ENCODE data around the gene FAU.
"Not testable (repeated sequence)": the region's sequence is repeated elsewhere in the genome, so short reads cannot be mapped to it uniquely, and the experiment has no call there.

FAU gene

GRCh38 chr11:65156926-65157325 is 35.0 kb upstream of the FAU start:
- H3K27me3 ChIP-seq (replicated peaks; ENCODE audit: control insufficient read depth, insufficient read depth, low read length) = no peaks in the 10 kb centered on the region
- no peaks in the 10 kb centered on the region for H3K36me3 ChIP-seq (ENCODE audit: control insufficient read depth, insufficient read depth, low read length)
- TF ChIP-seq, protein P1, sequence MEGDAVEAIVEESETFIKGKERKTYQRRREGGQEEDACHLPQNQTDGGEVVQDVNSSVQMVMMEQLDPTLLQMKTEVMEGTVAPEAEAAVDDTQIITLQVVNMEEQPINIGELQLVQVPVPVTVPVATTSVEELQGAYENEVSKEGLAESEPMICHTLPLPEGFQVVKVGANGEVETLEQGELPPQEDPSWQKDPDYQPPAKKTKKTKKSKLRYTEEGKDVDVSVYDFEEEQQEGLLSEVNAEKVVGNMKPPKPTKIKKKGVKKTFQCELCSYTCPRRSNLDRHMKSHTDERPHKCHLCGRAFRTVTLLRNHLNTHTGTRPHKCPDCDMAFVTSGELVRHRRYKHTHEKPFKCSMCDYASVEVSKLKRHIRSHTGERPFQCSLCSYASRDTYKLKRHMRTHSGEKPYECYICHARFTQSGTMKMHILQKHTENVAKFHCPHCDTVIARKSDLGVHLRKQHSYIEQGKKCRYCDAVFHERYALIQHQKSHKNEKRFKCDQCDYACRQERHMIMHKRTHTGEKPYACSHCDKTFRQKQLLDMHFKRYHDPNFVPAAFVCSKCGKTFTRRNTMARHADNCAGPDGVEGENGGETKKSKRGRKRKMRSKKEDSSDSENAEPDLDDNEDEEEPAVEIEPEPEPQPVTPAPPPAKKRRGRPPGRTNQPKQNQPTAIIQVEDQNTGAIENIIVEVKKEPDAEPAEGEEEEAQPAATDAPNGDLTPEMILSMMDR (IDR thresholded peaks at IDR 0.05; ENCODE audit: insufficient read depth, low read length, poor library complexity, severe bottlenecking) = no peak

DNA sequence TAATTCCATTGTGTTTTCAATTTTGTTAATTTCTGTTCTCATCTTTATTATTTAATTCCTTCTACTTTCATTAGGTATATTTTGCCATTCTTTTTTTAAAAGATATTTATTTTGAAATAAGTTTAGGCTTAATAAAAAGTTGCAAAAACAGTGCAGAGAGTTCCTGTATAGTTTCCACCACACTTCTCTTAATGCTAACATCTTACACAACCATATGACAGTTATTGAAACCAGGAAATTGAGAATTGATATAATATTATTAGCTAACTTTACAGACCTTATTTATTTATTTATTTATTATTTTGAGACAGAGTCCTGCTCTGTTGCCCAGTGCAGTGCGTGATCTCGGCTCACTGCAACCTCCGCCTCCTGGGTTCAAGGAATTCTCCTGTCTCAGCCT is 34.3 kb upstream of the FAU start:
- no peaks in the 10 kb centered on the region for H3K36me3 ChIP-seq (ENCODE audit: control insufficient read depth, insufficient read depth, low read length)
- DNase-seq (ENCODE audit: extremely low read depth, insufficient read length) = no peak
- TF ChIP-seq, protein P1 (IDR thresholded peaks at IDR 0.05; ENCODE audit: insufficient read depth, low read length, poor library complexity, severe bottlenecking) = no peak
- H3K4me3 ChIP-seq (replicated peaks; ENCODE audit: low read depth, low read length) = no peak overlapping the region
- H3K27me3 ChIP-seq (replicated peaks; ENCODE audit: control insufficient read depth, insufficient read depth, low read length) = no peaks in the 10 kb centered on the region

More at GRCh38 chr11:65156926-65157325, 35.0 kb upstream of the FAU start:
- no peak overlapping the region for H3K4me3 ChIP-seq (replicated peaks; ENCODE audit: low read depth, low read length)
- DNase-seq (ENCODE audit: extremely low read depth, insufficient read length) = no peak

DNA sequence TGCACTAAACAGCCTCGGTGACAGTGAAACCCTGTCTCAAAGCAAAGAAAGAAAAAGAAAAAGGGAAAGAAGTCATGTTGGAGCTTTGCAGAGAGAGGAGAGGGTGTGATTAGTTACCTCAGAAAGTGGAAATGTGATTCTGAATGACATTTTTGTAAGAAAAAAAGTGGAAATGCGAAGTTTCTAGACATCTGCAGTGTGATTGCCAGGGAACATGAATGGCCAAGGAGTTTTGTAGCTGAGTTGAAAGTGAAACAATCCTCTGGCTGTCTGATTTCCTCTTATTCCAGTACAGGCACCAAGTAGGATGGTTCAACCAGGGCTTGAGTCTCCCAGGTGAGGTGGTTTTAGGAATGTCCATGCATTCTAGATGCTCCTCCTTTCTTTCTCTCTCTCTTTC is 30.2 kb upstream of the FAU start:
- TF ChIP-seq, protein P1 (IDR thresholded peaks at IDR 0.05; ENCODE audit: insufficient read depth, low read length, poor library complexity, severe bottlenecking) = no peak
- Histone ChIP-seq H3K36me3 (ENCODE audit: control insufficient read depth, insufficient read depth, low read length) (no peaks in the 10 kb centered on the region), H3K4me3 (replicated peaks; ENCODE audit: low read depth, low read length) (no peak overlapping the region), H3K27me3 (replicated peaks; ENCODE audit: control insufficient read depth, insufficient read depth, low read length) (no peaks in the 10 kb centered on the region)
- DNase-seq (ENCODE audit: extremely low read depth, insufficient read length) = no peak

DNA sequence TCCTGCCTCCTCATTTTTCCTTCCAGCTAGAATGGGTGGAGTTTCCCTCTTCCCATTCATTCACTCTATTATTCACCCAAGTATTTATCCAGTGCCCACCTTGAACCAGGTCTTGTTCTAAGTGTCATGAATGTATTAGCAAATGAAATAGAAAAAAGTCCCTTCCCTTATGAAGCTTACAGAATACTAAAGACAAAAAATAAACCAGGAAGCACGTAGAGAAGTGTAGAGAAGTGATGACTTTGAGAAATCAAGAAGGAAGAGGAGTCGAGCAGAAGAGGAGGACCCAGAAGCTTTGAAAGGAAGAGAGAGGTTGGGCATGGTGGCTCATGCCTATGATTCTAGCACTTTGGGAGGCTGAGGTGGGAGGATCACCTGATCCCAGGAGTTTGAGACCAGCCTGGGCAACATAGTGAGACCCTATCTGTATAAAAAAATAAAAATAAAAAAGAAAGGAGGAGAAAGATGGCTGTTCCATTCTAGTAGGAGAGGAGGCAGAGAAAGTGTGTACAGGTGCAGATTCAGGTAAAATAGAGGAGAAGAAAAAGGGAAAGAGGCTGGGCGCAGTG is 29.5 kb upstream of the FAU start:
- no peak for DNase-seq (ENCODE audit: extremely low read depth, insufficient read length)
- TF ChIP-seq, protein P1 (IDR thresholded peaks at IDR 0.05; ENCODE audit: insufficient read depth, low read length, poor library complexity, severe bottlenecking) = no peak
- Histone ChIP-seq H3K4me3 (replicated peaks; ENCODE audit: low read depth, low read length) (no peak overlapping the region), H3K36me3 (ENCODE audit: control insufficient read depth, insufficient read depth, low read length) (no peaks in the 10 kb centered on the region), H3K27me3 (replicated peaks; ENCODE audit: control insufficient read depth, insufficient read depth, low read length) (no peaks in the 10 kb centered on the region)

DNA sequence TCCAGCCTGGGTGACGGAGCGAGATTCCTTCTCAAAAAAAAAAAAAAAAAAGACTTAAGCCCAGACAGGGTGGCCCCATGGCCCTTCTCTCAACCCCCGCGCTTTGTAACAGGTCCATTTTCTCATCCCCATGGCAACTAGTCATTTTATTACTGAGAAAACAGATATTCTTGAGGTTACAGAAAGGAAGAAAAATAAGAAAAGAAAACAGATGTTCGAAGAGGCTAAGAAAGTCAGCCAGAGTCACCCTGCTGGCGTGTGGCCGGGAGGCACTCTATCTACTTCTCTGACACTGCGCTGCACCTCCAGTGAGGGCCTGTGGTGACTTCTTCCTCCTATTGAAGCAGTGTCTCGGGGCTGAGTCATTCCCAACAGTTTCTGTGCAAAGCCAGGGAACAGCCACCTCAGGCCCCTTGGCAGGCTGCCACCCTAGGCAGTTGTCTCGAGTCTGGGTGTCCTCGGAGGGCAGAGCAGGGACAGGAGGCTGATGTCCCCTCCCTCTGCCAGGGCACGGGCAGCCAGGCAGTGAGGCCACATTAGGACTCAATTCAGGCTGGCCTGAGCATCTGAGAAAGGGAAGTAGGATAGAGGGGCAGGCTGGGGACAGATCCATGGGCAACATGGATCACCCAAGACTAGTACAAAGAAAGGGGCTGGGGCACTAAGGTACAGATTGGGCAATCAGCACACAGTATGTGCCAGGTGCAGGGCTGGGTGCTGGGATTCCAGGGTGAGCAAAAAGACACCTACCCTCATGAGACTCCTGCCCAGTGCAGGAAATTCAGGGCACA is 28.8 kb upstream of the FAU start:
- DNase-seq (ENCODE audit: extremely low read depth, insufficient read length) = no peak
- Histone ChIP-seq H3K36me3 (ENCODE audit: control insufficient read depth, insufficient read depth, low read length) (no peaks in the 10 kb centered on the region), H3K27me3 (replicated peaks; ENCODE audit: control insufficient read depth, insufficient read depth, low read length) (no peaks in the 10 kb centered on the region), H3K4me3 (replicated peaks; ENCODE audit: low read depth, low read length) (no peak overlapping the region)
- TF ChIP-seq, protein P1 (IDR thresholded peaks at IDR 0.05; ENCODE audit: insufficient read depth, low read length, poor library complexity, severe bottlenecking) = no peak

DNA sequence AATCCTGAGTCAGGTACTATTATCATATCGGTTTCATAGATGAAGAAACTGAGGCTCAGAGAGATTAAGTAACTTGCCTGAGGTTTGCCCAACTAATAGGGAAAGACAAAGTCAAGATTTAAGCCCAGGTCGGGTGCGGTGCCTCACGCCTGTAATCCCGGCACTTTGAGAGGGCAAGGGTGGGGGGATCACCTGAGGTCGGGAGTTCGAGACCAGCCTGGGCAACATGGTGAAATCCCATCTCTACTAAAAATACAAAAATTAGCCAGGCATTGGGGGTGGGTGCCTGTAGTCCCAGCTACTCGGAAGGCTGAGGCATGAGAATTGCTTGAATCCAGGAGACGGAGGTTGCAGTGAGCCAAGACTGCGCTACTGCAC is 28.2 kb upstream of the FAU start:
- DNase-seq (ENCODE audit: extremely low read depth, insufficient read length); H3K4me3 ChIP-seq (replicated peaks; ENCODE audit: low read depth, low read length); H3K27me3 ChIP-seq (replicated peaks; ENCODE audit: control insufficient read depth, insufficient read depth, low read length); H3K36me3 ChIP-seq (ENCODE audit: control insufficient read depth, insufficient read depth, low read length): not testable (repeated sequence)

Data from GM06990 (cell line).